GM21528 (cell line): ENCODE measurements around the gene PLCB4.
"Not testable (repeated sequence)": the region's sequence is repeated elsewhere in the genome, so short reads cannot be mapped to it uniquely, and the experiment has no call there.

Experiments used
- ATAC-seq: cut with Tn5 transposase; IDR thresholded peaks from one replicate; pipeline ENCODE4 v1.9.1; 2021; ENCODE audit warnings: mild to moderate bottlenecking, moderate library complexity; ENCODE audit not compliant: unreplicated experiment, low FRiP score

PLCB4 gene

DNA sequence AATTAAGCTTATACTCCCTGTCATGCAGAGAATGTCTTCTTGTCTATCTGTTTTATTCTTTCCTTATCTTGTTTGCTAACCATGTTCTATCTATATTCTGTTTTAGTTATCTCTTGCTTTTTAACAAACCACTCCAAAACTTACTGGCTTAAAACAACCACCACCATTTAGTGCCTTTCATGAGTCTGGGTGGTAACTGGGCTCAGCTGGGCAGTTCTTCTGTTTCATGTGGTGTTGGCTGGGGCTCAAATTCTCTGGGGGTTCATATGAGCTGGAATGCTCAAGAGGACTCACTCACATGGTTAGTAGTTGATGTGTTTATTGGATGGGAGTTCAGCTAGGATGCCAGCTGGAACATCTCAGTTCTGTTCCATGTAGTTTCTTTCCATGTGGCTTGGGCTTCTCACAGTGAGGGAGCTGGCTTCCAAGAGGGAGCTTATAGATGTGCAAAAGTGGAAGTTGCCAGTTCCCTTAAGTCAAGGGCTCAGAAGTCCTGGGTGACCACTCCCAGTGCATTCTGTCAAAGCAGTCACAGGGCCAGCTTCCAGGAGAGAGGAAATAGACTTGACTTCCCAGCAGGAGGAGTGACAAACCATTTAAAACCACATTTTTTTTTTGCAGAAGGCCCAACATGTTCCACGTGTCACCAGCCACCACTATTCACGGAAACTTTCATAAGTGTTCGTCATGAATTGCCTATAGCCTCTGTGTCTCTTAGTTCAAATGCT is 70.4 kb downstream of the PLCB4 start:
- no peak for ATAC-seq

DNA sequence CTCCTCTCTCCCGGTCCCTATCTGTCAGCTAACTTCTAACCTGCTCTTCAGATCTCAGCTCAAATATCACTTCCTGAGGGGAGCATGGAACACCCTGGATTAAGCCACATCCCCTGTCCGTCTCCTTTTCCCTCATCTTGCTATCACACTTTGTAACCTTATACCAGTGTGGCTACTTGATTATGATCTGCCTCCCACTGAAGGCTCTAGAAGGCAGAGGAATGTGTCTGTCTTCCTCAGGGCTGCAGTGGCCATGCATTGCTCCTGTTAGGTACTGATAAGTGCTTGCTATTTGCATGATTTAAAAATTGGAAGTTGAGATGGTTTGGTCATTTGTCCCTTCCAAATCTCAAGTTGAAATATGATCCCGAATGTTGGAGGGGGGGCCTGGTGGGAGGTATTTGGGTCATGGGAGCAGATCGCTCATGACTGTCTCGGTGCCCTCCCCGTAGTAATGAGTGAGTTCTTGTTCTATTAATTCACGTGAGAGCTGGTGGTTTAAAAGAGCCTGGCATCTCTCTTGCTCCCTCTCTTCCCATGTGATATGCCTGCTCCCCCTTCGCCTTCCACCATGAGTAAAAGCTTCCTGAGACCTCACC is 71.4 kb downstream of the PLCB4 start:
- ATAC-seq = no peak

DNA sequence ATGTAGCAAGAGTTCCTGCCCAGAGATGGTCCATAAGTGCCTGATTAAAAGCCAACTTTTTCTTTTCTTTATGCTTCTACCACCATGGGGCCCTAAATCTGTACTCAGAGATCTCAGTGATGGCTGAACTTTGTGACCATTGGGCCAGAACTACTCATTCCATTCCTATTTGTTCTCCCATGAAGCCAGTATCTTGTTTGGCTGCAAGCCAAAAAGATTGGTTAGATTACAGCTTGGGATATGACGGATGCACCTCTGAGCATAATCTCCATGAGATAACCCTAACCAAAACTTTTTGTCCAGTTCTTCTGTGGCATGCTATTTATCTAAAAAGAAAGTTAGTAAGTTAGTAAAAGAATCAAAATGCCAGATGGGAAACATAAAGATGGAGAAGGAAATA is 72.2 kb downstream of the PLCB4 start:
- no peak for ATAC-seq

DNA sequence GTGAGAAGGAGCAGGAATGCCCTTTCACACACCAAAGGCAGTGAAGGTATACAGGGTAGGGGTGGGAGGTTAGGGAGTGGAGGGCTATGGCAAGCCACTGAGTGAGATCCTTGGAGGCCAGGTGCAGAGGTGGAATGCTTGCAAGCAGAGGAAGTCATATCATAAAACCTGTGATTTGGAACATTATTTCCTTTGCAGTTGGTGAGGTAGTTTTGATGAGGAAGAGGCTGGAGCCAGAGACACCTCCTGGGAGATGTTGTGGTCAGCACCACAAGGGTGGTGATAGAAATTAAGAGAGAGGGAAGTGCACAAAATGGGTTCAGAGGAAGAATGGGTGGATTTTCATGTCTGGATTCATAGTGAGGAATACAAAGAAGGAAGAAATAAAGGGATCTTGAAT is 73.0 kb downstream of the PLCB4 start:
- ATAC-seq = no peak

DNA sequence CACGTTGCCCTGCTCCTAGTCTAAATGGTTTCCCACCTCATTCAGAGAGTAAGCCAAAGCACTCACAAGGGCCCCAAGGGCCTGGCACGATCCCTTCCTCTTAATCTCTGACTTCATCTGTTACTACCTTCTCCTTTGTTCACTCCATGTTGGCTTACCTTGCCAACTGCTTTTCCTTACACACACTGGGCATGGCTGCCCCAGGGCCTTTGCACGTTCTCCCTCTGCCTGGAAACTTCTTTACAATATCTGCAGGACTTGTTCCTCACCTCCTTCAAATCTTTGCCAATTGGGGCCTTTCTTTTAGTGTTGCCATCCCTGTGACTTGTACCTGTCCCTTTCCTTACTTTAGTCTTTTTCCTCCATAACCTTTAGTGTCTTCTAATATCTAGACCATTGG is 73.9 kb downstream of the PLCB4 start:
- ATAC-seq = no peak

DNA sequence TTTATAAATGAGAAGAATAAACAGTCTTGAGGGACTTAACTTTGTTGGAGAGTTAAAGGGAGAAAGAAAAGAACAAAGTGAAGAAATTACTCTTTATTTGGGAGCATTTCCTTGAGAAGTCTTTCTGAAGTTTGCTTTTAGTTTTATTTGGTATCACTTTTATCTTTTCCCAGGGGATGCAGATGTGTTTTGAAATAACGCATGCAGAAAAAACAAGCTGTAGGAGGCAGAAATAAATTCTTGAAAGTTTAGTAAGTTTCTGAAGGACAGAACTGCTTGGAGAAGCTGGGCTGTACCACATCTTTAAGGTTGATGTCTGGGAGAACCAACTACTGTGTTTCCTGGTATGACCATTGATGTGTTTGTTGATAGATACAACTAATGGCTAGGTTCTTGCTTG is 75.0 kb downstream of the PLCB4 start:
- no peak for ATAC-seq

DNA sequence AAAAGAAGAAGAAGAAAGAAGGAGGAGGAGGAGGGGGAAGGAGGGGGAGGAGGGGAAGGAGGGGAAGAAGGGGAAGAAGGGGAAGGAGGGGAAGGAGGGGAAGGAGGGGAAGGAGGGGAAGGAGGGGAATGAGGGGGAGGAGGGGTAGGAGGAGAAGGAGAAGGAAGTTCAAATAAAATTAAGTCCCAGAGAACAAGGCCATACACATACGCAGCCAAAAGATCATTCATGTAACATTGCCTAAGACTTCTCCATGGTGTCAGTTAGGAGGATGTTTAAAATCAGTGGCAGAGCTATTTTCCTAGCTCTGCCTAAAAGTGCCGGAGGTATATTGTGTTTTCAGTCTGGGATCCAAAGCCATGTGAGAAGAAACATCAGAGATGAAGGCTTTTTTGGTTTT is 75.8 kb downstream of the PLCB4 start:
- no peak for ATAC-seq

GRCh38 chr20:9145142-9145541 is 76.3 kb downstream of the PLCB4 start:
- ATAC-seq = no peak

GRCh38 chr20:9146649-9147048 is 77.8 kb downstream of the PLCB4 start:
- no peak for ATAC-seq

DNA sequence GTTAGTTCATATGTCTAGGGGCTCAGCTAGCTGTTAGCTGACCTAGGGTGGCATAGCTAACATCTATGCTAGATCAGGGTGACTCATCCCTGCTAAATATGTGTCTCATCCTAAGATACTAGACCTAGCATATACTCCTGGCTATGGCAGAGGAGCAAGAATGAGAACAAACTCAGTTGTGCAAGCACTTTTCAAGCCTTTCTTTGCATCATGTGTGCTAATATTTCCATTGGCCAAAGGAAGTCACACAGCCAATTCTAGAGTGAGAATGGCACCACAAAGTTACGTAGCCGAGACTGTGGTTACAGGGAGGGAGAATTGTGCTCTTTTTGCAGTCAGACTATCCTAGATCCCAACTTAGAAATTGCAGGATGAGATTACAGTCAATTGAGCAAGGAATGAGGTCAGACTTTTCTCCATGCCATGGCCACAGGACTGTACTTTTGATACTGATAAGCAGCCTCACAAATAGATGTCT is 78.7 kb downstream of the PLCB4 start:
- ATAC-seq = no peak

DNA sequence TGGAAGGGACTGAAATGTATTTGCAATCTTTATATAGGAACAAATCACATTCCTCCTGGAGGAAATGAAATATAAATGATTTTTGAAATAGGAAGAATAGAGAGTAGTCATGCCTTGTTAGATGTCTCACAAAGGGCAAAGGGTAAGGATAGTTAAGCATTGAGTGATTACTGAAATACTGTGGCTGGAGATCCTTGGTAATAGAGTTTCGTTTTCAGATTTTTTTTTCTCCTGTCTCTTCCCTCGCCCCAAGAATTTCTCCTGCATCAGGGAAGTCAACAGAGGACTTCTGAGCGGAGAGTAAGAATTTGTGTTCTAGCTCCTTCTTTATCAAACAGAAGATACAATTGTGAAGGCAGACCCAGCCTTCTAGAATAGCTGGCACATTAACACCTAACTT is 79.4 kb downstream of the PLCB4 start:
- ATAC-seq = no peak

- ATAC-seq = no peak
Measured at GRCh38 chr20:9149087-9149486, 80.2 kb downstream of the PLCB4 start.

- no peak for ATAC-seq
Measured at GRCh38 chr20:9149796-9150195, 80.9 kb downstream of the PLCB4 start.

DNA sequence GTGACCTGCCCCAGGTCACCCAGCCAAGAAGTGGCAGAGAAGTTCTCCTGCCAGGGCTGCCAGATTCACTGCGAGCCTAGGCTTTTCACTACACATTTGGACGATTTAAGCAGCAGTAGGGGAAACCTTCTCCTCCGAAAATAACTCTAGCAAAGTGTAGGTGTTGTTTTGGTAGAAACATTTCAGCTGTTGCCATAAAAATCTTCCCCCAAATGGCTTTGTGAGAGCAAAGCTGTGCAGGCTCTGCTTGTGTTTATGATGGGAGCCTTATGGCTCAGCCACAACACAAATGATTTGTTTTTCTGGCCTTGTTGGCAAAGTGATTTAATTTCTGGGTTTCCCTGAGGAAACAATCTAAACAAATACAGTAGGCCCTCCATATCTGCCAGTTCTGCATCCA is 81.8 kb downstream of the PLCB4 start:
- ATAC-seq = no peak

DNA sequence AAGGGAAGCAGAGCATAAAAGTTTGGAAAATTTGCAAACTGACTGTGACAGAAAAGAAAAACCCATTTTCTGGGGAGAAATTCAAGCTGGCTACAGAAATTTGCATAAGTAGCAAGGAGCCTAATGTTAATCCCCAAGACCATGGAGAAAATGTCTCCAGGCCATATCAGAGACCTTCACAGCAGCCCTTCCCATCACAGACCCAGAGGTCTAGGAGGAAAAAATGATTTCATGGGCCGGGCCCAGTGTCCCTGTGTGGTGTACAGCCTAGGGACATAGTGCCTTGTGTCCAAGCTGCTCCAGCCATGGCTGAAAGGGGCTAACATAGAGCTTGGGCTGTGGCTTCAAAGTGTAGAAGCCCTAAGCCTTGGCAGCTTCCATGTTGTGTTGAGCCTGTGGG is 83.3 kb downstream of the PLCB4 start:
- not testable (repeated sequence) for ATAC-seq

GRCh38 chr20:9154464-9155024 is 85.7 kb downstream of the PLCB4 start:
- ATAC-seq = no peak

GRCh38 chr20:9156529-9157280 is 87.8 kb downstream of the PLCB4 start:
- ATAC-seq = no peak

- no peak for ATAC-seq
Measured at GRCh38 chr20:9160331-9160730, 91.4 kb downstream of the PLCB4 start.

- ATAC-seq = no peak
Measured at GRCh38 chr20:9160757-9161156, 91.9 kb downstream of the PLCB4 start.

DNA sequence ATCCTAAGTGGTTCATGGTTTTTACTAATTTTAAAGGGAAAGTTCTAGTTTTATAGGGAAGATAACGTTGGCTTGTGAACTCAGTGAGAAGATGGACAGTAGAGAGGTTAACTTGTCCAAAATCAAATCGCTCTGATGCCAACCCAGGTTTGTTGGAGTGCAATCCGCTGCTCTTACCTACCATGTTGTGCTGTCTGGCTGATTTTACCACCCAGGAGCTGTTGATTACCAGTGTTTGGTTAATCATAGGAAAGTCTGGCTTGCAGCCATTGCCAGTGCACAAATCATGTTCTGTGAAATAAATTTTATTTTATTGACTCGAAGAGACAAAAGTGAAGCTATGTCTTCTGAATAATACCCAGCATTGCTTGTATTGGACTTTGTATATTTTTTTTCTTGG is 92.4 kb downstream of the PLCB4 start:
- no peak for ATAC-seq

GRCh38 chr20:9163251-9163650 is 94.4 kb downstream of the PLCB4 start:
- no peak for ATAC-seq
